Measurements from ENCODE around the gene MT3.
"Not testable (repeated sequence)": the region's sequence is repeated elsewhere in the genome, so short reads cannot be mapped to it uniquely, and the experiment has no call there.

Gene MT3

DNA sequence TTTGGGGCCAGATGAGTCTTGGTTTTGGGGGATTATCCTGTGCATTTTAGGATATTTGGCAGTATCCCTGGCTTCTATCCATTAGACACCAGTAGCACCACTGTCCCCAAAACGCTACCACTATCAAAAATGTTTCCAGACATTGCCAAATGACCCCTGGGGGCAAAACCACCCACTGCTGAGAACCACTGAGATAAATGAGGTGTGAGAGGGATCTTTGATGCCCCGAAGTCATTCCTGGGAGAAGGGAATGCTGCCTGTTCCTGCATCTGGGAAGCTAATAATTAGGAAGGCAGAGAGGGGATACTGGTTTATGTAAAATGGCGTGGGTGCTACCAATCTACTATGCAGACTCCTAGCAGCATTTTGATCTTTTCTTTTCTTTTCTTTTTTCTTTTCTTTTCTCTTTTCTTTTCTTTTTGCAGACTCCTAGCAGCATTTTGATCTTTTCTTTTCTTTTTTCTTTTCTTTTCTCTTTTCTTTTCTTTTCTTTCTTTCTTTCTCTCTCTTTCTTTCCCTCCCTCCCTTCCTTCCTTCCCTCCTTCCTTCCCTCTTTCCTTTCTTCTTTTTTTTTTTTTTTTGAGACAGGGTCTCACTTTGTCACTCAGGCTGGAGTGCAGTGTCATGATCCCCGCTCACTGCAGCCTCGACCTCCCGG is 8.8 kb upstream of the MT3 start:
- DNase-seq, result no peak

DNA sequence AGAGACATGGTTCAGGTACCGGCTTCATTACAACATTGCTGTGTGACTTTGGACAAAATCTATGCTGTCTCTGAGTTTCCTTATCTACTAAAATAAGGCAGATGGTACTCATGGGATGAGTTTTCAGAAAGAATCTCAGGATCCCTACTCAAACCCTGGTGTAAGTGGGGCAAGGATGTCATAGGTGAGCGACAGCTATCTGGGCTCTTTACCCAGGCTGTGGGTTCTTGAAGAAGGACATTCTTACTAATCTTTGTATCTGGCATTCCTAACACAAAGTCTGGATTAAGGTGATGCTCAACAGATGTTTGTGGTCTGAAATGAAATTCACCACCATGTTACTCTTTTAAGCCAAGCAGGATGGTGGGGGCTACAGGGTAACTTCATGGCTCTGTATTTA is 6.4 kb upstream of the MT3 start:
- DNase-seq, result not testable (repeated sequence)

DNA sequence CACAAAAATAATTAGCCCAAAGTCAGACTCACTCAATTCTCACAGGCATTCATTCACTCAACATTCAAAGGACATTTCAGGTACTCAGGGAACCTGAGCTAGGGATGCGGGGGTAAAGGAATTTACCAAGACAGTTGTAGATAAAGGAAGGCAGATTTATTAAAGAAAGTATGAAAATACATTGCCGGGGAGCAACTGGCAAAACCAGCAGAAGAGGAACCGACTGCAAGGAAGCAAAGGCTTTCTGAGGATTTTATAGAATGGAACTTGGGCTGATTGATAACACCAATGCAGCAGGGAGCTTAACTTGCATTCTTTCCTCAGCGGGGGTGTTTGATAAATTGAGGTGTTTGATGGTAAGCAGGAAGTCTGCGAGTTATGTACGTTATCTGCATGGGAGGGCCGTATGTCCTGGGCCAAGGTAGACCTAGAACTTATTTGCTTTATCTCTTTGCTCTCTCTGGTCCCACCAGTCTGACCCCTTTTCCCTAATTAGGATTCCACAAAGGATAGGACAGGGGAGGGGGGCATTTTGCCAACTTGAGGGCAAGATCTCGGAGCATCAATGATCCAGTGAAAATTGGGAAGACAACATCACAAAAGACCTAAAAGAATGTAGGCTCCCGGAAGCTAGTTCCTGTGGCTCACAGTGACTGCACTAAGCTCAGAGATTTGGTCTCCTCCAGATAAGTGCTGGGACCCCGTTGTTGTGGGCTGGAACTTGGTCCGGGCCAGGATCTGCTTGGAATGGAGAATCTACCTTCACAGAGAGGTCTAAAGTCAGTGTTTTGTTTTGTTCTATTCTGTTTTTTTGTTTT is 5.8 kb upstream of the MT3 start:
- DNase-seq, result no peak

DNA sequence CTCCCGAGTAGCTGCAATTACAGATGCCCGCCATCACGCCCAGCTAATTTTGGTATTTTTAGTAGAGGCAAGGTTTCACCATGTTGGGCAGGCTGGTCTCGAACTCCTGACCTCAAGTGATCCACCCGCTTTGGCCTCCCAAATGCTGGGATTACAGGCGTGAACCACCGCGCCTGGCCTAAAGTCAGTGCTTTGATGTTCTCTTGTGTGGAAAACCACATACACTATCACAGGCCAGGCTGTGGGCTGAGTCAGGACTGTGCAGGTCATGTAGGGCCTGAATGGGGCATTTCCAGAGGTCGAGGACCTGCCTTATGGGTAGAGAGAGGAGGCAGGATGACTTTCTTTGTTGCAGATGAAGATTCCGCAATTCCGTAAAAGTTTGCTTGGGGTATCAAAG is 5.1 kb upstream of the MT3 start:
- DNase-seq, result no peak

DNA sequence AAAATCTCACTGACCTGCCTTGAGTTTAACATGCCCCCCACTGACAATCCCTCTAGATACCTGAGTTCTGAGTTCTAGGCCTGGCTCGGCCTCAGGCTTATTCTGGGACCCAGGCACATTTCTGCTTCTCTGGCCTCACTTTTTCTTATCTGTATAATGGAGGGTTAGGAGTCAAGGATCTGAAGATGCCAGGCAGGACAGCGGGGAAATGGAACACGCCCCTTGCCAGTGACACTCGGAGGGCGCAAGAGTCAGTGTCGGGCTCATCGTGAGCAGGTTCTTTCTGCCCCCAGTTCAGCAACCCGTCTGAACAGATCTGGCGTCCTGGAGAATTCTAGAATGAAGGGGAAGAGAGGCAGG is 567 bp upstream of the MT3 start:
- DNase-seq, result no peak

DNA sequence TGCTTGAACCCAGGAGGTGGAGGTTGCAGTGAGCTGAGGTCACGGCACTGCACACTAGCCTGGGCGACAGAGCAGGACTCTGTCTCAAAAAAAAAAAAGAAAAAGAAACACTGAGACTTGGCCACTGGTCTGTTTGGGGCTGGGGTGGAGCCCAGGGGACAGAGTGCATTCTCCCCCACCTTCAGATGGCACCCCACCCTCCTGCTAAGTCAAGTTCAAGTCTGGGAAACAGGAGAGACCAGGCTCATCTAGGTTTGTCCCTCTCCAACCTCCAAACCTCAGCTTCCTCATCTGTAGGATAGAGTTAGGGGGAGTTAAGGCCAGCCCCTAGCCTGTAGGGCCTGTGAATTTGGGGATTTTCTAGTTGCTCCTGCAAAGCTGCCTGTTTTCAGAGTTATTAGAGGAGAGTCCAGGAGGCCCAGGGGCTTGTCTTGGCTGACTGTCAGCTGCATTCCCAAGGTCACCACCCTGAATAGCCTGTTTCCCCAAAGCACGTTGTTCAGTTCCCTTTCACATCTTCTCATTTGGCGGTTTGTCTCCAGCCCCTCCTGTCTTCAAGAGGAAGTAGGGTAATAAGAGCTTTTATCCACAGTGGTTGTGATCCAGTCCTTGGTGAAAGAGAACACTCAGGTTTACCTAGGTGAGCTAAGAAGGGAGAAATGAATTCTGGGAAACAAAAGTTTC is 2.2 kb downstream of the MT3 start:
- no peak for DNase-seq

DNA sequence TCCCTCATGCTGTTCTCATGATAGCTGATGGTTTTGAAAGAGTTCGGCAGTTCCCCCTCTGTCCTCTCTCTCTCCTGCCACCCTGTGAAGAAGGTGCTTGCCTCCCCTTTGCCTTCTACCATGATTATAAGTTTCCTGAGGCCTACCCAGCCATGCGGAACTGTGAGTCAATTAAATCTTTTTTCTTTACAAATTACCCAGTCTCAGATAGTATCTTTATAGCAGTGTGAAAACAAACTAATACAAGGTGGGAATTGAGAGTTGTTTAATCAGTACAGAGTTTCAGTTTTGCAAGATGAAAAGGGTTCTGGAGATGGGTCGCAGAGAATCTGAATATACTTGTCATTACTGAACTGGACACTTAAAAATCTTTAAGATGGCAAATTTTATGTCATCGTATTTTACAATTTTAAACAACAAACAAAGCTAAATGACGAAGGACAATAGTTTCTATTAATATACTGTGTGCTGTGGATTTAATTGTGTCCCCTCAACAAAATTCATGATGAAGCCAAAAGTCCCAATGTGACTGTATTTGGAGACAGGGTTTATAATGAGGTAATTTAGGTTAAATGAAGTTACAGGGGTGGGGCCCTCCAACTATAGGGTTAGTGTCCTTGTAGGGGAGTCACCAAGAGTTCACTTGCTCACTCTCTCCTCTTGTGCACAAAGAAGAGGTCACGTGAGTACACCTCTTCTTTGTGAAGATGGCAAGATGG is 4.4 kb downstream of the MT3 start:
- no peak for DNase-seq

DNA sequence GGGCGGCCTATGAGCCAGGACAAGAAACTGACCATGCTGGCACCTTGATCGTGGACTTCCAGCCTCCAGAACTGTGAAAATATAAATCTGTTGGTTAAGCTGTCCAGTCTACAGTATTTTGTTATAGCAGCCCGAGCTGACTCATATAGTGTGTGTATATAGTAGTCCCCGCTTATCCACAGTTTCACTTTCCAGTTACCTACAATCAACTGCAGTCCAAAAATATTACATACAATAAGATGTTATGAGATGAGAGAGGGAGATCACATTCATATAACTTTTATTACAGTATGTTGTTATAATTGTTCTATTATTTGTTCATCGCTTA is 4.9 kb downstream of the MT3 start:
- no peak for DNase-seq

DNA sequence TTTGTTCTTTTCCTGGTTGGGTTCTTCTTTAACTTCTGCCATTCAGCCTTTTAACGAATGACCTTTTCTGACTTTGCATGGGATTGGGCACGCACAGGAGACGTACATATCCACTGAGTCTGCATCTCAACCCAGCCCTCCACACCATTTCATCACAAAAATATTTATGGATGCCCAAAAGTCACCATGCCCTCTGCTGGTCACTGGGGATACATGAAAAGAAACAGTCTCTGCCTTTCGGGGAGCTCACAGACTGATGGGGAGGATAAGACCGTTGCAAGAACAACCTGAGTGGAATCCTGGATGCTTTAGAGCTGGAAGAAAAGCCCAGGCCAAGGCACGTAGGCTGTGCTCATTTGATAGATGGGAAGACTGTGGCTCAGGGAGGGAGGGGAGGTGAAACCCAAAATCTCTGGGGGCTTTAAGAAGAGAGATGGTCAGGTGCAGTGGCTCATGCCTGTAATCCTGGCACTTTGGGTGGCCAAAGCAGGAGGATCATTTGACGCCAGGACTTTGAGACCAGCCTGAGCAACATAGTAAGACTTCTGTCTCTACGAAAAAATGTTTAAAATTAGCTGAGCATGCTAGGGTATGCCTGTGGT is 11.2 kb downstream of the MT3 start:
- peak; percentile 13 for DNase-seq

DNA sequence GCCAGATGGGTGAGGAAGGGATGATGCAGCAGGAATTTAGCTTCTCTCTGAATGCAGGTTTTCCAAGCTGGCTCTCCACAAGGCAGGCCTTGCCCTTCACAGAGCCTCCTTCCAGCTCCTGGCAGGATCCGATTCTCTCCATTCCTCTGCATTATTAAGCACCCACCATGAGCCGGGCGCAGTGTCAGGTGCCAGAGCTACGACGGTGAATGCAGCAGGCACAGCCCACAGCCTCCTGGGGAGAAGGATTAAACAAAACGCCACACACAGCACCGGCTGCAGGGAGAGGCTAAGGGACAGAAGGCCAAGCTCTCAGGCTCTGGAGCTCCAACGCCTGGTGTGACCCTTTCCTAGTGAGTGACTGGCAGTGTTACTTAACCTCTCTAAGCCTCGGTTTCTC is 12.0 kb downstream of the MT3 start:
- no peak for DNase-seq

DNA sequence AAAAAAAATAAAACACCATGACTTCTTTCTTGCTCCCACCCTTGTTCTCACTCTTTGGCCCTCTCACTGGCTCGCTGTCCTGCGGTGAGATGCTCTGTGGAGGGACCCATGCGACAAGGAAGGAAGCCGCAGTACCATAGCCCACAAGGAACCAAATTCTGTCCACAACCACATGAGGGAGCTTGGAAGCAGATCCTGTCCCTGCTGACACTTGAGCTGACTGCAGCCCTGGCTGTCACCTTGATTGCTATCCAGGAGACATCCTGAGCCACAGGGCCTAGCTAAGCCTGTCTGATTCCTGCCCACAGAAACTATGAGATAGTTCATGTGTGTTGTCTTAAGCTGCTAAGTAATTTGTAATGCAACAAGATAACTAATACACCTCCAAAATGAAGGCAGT is 14.3 kb downstream of the MT3 start:
- peak; percentile 47 for DNase-seq

DNA sequence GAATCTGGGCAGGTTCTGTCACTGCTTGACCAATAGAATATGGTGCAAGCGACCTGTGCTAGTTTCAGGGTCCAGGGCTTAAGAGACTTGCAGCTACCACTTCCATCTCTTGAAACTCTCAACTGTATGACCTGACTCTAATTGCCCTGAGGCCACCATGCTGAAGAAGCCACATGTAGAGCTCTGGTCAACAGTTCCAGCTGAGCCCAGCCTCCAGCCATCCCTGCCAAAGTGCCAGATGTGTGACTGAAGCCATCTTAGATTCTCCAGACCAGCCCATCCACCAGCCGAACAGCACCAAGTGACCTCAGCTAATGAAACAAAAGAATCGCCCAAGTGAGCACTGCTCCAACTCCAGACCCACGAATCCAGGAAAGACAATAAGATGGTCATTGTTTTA is 15.6 kb downstream of the MT3 start:
- DNase-seq, result no peak

DNA sequence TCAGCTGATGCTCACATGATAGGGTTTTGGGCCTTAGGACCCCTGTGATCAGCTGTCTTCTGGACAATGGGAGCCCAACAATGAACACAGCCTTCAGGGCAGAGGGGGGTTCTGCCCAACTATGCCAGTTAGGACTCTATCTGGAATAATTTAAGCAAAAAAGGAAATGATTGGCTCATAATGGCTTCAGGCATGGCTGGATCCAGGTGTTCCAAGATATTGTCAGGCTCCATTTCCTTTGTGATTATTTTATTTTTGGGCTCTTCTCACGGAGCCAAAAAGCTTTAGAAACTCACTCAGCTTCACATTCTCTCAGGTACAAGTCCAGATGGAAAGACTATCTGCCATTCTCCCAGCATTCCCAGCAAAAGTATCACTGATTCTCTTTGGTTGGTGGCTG is 16.1 kb downstream of the MT3 start:
- no peak for DNase-seq

DNA sequence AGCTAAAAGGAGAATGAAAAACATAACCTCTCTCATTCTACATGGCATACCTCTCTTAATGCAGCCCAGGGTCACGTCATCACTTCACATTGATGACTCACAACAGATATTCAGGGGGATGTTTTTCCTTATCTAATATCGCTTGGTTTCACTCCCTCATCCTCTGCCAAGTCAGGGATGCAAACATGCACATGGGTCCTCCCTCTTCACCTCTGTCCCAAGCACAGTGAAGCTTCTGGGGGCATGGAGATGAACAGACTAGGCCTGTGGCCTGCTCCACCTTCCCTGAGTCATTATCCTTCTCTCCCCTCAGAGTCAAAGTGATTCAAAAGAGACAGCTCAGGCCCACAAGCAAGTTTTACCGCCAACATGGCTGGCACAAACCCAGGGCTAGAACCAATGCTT is 16.7 kb downstream of the MT3 start:
- DNase-seq, result no peak

DNA sequence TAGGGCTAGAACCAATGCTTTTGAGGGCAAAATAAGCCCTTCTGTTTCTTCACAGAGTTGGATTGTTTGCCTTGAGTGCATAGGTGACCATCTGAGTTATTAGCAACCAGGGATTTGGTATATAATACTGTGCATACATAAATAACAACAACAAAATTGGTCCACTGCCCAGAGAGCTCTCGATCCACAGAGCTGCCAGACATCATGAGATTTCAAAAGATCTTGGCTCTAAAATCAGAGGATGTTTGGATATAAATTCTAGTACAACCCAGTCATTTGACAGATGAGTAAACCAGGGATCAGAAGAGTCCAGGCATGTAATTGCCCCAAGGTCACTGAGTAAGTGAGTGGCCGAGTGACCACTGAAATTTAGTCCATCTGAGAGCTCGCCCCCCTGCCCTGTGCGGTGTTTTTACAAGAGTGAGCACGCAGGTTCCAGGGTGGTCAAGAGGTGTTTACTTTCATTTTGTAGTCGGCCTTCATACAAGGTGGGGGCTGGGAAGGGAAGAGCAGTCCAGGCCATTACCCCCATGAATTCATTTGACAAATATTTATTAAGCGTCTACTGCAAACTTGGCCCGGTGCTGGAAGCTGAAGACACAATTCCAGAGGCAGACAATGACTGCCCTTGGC is 17.3 kb downstream of the MT3 start:
- DNase-seq, result no peak

DNA sequence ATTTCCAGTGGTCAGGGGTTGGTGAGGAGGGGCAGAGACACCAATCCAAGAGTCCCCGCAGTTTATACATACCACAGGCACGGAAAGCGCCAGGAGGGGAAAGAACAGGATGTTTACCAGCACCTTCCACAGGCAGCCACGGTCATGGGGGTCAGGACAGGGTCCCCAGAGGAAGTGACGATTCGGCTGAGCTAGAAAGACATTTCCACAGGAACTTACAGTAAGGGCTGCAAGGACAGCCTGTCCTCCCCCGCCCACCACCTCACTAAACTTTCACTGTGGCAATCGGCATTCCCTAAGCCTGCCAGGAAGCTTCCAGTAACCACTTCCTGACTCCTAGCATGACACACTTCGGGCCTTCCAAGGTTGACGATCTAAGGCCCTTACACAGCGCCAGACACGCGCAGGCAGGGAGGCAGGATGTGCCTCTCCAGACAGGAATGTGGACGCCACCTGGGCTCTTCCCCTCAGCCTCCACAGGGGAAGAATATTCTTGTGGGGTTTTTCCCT is 17.8 kb downstream of the MT3 start:
- DNase-seq, result no peak

DNA sequence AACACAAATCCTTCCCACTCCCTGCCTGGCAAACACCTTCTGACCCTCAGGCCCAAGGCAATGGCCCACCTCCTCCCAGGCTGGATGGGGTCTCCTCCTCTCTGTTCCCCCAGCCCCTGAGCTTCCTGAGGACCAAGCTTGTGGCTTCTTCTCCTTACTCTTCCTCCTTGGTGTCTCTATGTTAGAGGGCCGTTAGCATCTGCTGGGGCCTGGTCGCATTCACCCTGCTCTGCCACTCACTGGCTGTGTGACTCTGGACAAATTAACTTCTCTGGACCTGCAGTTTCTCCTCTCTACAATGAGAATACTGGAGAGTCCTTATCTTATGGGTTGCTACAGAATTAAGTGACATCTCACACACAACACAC is 18.3 kb downstream of the MT3 start:
- no peak for DNase-seq

DNA sequence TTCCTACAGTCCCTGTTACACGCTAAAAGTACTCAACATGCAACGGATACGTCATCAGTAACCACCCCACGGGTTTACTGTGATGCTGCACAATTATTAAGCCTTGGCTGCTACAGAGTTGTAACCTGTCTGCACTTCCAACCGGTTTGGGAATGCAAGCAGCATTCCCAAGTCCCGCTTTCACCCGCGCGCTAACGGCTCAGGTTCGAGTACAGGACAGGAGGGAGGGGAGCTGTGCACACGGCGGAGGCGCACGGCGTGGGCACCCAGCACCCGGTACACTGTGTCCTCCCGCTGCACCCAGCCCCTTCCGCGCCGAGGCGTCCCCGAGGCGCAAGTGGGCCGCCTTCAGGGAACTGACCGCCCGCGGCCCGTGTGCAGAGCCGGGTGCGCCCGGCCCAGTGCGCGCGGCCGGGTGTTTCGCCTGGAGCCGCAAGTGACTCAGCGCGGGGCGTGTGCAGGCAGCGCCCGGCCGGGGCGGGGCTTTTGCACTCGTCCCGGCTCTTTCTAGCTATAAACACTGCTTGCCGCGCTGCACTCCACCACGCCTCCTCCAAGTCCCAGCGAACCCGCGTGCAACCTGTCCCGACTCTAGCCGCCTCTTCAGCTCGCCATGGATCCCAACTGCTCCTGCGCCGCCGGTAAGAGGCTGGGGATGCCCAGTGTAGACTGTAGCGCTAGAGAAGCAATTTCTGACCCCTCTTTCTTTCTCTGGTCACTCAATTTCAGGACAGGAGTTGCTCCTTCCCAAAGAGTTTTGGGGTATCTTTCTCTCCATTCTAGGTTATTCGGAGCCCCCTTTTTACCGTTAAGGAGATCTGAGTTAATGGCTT is 18.9 kb downstream of the MT3 start, which contains the start of gene MT2A:
TSS of gene MT2A (plus strand) at position 542 of the 833 bp plus-strand sequence. CDS start at position 614, 72 bp downstream.
- DNase-seq, result peak; percentile 87

DNA sequence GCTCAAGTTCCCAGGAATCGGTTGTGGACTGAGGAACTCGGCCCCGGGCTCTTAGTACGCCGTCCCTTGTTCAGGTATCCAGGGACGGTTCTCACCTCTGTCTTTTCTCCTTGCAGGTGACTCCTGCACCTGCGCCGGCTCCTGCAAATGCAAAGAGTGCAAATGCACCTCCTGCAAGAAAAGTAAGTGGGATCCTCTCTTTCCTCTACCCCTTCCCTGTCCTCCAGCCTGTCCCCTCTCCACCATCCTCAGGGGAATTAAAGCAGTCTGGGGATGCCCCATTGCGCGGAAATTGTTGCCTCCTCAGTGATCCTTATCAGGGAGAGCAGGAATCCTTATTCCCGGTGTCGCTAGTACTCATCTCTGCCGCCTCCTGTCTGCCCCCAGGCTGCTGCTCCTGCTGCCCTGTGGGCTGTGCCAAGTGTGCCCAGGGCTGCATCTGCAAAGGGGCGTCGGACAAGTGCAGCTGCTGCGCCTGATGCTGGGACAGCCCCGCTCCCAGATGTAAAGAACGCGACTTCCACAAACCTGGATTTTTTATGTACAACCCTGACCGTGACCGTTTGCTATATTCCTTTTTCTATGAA is 19.6 kb downstream of the MT3 start:
- DNase-seq, result no peak

DNA sequence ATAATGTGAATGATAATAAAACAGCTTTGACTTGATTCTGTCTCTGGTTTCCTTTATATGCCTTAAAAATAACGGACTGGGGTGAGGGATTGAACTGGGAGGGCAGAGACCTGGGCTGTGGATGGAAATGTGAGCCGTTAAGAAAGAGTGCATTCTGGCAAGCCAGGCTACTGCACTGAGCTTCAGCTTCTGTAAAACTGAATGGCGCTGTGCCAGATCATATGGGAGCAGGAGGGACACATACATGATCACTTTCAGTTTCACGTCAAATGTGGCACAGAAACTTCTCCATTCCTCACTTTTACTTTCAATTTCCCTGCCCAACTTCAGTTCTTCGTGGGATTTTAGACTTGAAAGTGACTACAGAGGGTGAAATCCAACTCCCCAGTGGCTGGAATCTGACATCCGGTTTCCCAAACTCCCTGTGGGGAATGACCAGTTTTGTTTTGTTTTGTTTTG is 20.2 kb downstream of the MT3 start:
- DNase-seq, result peak; percentile 17

DNA sequence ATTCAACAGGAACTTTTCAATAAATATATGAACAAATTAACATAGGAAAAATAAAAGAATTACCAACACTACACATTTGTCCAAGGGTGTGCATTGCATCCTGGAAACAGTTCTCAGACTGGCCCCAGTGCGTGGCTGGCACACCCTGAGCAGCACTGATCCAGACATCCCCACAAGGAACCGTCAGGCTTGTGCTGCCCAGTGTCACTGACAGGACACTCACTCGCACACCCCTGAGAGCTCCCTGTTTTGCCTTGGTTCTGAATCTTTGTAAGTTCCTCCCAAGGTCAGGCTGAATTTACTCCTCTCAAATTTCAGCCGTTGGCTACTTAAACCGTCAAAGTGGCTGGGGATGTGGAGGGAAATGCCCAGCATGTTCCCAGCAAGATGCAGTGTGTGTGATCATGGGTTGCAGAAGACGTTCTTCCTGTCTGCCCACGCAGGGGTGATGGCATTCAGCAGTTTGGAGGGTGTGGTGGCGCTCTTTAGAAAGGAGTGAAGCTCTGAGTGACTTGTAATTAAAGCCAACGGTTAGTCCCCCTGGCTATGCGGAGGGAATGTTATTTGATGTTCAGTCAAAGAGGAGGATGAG is 20.8 kb downstream of the MT3 start:
- DNase-seq, result no peak
